ENCODE data around the gene POLR2C.

DNA sequence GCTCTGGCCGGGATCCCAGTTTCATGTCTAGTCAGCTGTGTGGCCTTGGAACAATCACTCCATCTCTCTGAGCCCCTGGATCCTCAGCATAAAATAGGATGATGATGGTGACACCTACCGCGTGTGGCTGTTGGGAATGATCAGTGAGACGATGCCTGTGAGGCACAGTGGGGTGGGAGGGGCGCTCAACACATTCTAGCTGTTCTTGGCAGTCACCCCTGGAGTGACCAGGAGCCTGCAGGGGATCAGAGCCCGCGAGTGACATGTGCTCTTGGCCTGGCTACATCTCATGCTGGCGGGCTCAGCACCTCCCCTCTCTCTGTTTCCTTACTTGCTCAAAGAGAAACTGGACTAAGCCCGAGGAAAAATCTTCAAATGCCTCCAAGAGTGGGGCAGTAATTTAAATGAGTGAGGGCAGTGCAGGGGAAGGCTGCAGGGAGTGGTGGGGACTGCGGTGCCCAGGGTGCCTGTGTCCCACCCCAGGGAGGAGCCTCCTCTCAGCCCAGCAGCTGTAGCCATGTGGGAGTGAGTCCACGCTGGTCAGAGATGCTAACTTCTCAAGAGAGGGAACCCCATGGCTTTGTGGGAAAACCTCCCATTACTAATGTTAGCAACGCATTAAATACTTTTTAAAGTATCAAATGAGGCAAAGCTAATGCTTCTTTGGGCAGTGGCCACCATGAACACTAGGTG lies 46.9 kb downstream of the POLR2C start:
- TF ChIP-seq, protein P1, sequence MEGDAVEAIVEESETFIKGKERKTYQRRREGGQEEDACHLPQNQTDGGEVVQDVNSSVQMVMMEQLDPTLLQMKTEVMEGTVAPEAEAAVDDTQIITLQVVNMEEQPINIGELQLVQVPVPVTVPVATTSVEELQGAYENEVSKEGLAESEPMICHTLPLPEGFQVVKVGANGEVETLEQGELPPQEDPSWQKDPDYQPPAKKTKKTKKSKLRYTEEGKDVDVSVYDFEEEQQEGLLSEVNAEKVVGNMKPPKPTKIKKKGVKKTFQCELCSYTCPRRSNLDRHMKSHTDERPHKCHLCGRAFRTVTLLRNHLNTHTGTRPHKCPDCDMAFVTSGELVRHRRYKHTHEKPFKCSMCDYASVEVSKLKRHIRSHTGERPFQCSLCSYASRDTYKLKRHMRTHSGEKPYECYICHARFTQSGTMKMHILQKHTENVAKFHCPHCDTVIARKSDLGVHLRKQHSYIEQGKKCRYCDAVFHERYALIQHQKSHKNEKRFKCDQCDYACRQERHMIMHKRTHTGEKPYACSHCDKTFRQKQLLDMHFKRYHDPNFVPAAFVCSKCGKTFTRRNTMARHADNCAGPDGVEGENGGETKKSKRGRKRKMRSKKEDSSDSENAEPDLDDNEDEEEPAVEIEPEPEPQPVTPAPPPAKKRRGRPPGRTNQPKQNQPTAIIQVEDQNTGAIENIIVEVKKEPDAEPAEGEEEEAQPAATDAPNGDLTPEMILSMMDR (IDR thresholded peaks at IDR 0.05): no peak
- no peak for TF ChIP-seq EP300 (IDR thresholded peaks at IDR 0.05)
- no peak for TF ChIP-seq POLR2A (IDR thresholded peaks at IDR 0.05)
